Effector memory CD4-positive, alpha-beta T cell (primary cell): ENCODE data around the gene EPC2.

ENCODE experiments used
- DNase-seq, 3 donors: peaks; one replicate each; pipeline ENCODE4 v3.0.0-alpha.2; 2020
- H3K27ac ChIP-seq: 2 replicates; pipeline ENCODE4 v1.7.0; 2013; ENCODE audit warnings: mild to moderate bottlenecking, low read length, moderate library complexity; ENCODE audit not compliant: insufficient read depth, poor library complexity, severe bottlenecking
- H3K27me3 ChIP-seq: replicated peaks from 2 replicates; pipeline ENCODE4 v1.7.0; 2013; ENCODE audit warnings: mild to moderate bottlenecking, low read length; ENCODE audit not compliant: insufficient read depth, control insufficient read depth, poor library complexity, severe bottlenecking
- H3K36me3 ChIP-seq: 2 replicates; pipeline ENCODE4 v1.7.0; 2013; ENCODE audit warnings: mild to moderate bottlenecking, low read length, moderate library complexity; ENCODE audit not compliant: control insufficient read depth, insufficient read depth
- H3K4me1 ChIP-seq: 2 replicates; pipeline ENCODE4 v1.7.0; 2013; ENCODE audit warnings: low read length, mild to moderate bottlenecking; ENCODE audit not compliant: control insufficient read depth, insufficient read depth, poor library complexity, severe bottlenecking
- H3K4me3 ChIP-seq: 2 replicates; pipeline ENCODE4 v1.7.0; 2013; ENCODE audit warnings: low read length, low read depth, mild to moderate bottlenecking; ENCODE audit not compliant: insufficient read depth, poor library complexity, severe bottlenecking
- H3K9me3 ChIP-seq: 2 replicates; pipeline ENCODE4 v1.7.0; 2013; ENCODE audit warnings: mild to moderate bottlenecking, low read length, moderate library complexity; ENCODE audit not compliant: control insufficient read depth

The EPC2 gene

DNA sequence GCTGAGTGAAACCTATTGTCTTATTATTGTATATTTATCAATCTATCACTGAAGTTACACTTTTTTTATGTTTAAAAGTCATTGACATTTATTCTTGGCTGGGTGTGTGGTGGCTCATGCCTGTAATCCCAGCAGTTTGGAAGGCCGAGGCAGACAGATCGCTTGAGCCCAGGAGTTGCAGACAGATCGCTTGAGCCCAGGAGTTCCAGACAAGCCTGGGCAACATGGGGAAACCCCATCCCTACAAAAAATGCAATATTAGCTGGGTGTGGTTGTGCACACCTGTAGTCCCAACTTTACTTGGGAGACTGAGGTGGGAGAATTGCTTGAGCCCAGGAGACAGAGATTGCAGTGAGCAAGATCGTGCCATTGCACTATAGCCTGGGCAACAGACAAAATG lies 97.8 kb downstream of the EPC2 start:
- Histone ChIP-seq H3K27me3 (no peaks in the 10 kb centered on the region), H3K4me1 (peaks cover 11% of the 10 kb centered on the region), H3K9me3 (no peaks in the 10 kb centered on the region), H3K36me3 (no peaks in the 10 kb centered on the region), H3K27ac (no peak overlapping the region), H3K4me3 (no peak overlapping the region)
- no peak for DNase-seq

DNA sequence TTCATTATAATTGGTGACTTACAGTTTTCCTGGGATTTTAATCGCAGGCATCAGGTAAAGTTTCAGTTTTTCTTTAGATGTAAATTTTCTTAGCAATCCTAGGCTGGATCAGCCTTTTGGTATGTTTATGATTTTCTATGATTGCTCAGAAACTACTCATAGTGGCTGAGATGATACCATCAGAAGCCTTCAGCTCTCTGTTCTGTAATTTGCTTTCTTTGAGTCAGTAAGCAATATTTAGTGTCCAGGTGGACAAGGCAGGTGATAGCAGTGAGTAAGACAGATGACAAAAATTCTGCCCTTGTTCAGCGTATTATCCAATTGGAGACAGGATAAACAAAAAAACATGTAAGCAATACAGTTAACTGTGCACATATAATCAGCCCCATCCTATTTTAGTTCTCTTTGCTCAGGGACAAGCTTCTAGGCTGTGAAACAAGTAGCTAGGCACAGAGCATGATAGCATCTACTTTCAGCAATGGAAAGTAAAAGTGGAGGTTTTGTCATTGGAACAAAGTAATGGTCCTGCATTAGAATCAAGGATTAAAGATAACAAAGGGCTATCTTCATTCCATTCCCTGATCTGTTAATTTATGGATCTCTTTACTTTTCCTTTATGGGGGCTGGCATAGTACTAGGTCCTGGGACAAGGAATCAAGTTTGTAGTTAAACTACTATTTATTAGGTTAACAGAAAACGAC lies 100.8 kb downstream of the EPC2 start:
- no peak for DNase-seq
- no peak overlapping the region for H3K27ac ChIP-seq
- peaks cover 3% of the 10 kb centered on the region for H3K36me3 ChIP-seq
- peaks cover 3% of the 10 kb centered on the region for H3K4me1 ChIP-seq
- no peaks in the 10 kb centered on the region for H3K9me3 ChIP-seq
- no peak overlapping the region for H3K4me3 ChIP-seq
- no peaks in the 10 kb centered on the region for H3K27me3 ChIP-seq

DNA sequence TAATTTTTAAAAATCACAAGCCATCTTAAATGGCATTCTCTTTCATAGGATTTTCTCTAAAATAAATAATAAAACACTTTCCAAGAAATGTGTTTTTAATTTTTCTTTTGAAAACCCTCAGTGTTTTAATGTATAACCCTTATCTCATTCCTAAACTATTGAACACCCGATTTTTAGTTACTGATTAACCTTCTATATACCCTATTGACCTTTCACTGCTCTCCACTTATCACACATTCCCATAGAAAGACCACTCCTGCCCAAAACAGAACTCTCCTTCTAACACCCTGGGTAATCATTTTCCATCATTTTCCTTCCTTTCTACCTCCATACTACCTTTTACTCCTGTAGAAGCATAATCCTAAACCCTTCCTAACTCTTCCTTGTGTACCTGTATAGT lies 102.4 kb downstream of the EPC2 start:
- Histone ChIP-seq H3K27ac (no peak overlapping the region), H3K9me3 (no peaks in the 10 kb centered on the region), H3K4me3 (no peak overlapping the region), H3K4me1 (peaks cover 3% of the 10 kb centered on the region), H3K36me3 (peaks cover 3% of the 10 kb centered on the region), H3K27me3 (no peaks in the 10 kb centered on the region)
- no peak for DNase-seq

DNA sequence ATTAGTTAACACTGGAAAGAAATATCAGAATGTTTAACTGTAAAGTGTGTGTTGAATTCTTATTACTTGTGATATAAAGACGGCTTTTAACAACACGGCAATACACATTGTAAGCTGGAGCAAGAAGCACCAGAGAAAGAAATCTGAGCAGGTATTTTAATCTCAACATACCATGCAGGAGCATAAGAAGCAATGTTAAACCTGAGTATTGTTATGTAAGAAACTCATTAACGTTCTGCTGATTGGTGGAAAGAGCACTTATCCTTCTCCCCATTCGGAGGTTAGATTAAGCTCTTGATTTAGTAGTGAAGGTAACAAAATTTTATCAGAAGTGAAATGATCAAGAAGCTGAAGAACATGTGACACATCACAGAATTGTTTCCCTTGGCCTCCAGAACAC lies 107.4 kb downstream of the EPC2 start:
- H3K4me3 ChIP-seq: no peak overlapping the region
- peaks cover 3% of the 10 kb centered on the region for H3K36me3 ChIP-seq
- H3K4me1 ChIP-seq: no peaks in the 10 kb centered on the region
- H3K9me3 ChIP-seq: no peaks in the 10 kb centered on the region
- H3K27me3 ChIP-seq: no peaks in the 10 kb centered on the region
- no peak overlapping the region for H3K27ac ChIP-seq
- DNase-seq: no peak

DNA sequence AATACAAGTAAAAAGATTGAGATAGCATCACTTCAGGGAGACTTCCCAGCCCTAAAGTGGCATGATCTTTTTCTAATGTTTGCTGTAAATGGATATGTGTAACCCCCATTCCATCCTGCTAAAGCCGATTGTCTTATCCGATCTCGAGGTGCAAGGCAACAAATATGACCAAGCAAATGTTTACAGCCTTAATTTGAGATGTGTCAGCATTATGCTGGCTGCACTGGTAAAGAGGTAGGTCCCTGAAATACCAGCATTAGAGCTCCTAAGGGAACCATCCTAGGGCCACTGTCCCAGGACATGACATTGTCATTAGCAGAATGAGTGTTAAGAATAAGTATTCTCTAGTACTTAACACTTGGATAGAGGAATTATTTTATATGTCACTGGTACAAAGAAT lies 108.4 kb downstream of the EPC2 start:
- Histone ChIP-seq H3K4me3 (no peak overlapping the region), H3K27ac (no peak overlapping the region), H3K27me3 (no peaks in the 10 kb centered on the region), H3K4me1 (no peaks in the 10 kb centered on the region), H3K36me3 (no peaks in the 10 kb centered on the region), H3K9me3 (no peaks in the 10 kb centered on the region)
- DNase-seq: no peak

DNA sequence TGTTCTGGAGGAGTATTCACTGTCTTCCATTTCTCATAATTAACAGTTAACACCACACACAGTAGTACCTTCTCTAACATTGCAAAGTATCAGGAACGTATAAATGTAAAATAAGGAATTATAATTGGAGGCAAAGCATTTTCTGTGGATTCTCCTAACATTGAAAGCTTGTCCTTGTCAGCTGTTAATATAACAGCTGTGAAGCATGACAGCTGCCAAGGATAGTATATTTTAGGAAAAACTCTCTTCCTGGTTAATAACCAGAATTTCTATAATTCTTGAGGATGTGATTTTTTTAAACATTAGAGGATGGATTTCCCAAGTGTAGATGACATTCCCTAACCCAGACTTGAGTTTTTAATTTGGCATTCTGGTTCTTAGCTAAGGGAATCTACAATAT lies 110.3 kb downstream of the EPC2 start:
- H3K27ac ChIP-seq: no peak overlapping the region
- no peak overlapping the region for H3K4me3 ChIP-seq
- no peak for DNase-seq
- H3K36me3 ChIP-seq: no peaks in the 10 kb centered on the region
- H3K9me3 ChIP-seq: no peaks in the 10 kb centered on the region
- no peaks in the 10 kb centered on the region for H3K27me3 ChIP-seq
- no peaks in the 10 kb centered on the region for H3K4me1 ChIP-seq

DNA sequence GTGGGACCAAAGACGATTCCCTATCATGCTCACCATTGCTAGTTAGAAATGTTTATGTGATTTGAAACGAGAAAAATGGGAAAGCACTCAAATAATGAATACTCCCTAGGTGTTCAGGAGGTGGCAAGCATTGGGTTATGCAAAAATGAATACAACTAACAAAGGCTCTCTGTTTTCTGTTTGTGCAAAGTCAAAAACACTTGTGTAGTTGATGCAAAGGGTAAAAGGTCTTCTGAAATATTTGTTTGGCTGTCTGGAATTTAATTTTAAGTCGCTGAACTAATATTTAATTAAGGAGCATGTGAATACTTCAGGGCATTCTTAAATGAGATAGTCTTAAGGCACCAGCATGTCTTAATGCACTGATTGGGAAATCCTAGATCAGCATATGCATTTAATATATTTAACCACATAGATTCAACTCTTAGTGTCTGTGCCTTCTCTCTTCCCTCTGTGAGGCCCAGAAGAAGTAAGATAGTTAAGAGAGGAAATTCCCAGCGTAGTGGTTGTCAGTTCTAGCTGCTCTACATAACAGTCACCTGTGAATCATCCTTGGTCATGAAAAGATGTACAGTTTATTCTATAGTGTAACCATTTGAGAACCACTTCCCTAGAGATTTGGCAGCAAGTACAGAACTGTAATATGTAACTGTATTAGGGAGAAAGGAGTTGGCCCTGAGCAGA lies 111.9 kb downstream of the EPC2 start:
- Histone ChIP-seq H3K27ac (no peak overlapping the region), H3K4me1 (no peaks in the 10 kb centered on the region), H3K4me3 (no peak overlapping the region), H3K9me3 (no peaks in the 10 kb centered on the region), H3K27me3 (no peaks in the 10 kb centered on the region), H3K36me3 (no peaks in the 10 kb centered on the region)
- no peak for DNase-seq

DNA sequence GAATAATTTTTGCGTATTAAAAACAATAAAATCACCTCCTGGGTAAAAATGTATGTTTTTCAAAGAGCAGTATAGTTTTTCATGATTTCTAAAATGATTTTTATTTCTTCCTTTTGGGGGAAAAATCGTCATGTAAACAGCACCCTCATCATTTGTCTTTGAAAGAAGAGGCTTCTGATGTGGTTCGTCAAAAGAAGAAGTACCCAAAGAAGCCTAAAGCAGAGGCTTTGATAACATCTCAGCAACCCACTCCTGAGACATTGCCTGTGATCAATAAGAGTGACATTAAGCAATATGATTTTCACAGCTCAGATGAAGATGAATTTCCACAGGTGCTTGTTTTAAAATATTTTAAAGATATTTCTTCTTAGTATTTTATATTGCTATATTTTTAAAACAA lies 120.3 kb downstream of the EPC2 start:
- H3K36me3 ChIP-seq: peaks cover 18% of the 10 kb centered on the region
- no peak for DNase-seq
- no peak overlapping the region for H3K4me3 ChIP-seq
- no peaks in the 10 kb centered on the region for H3K4me1 ChIP-seq
- H3K27me3 ChIP-seq: no peaks in the 10 kb centered on the region
- no peak overlapping the region for H3K27ac ChIP-seq
- H3K9me3 ChIP-seq: no peaks in the 10 kb centered on the region

DNA sequence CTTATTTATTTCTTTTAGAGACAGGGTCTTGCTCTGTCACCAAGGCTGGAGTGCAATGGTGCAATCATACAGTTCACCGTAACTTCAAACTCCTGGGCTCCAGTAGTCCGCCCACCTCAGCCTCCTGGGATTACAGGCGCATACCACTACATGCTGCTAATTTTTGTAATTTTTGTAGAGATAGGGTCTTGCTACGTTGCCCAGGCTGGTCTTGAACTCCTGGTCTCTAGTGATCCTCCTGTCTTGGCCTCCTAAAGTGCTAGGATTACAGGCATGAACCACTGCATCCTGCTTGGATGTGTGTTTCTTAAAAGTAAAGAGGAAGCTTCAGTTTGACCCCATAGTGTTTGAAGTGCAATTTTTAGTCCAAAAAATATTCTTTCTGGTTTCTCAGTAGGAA lies 125.5 kb downstream of the EPC2 start:
- DNase-seq: no peak
- Histone ChIP-seq H3K9me3 (no peaks in the 10 kb centered on the region), H3K27ac (no peak overlapping the region), H3K36me3 (peaks cover 27% of the 10 kb centered on the region), H3K4me3 (no peak overlapping the region), H3K27me3 (no peaks in the 10 kb centered on the region), H3K4me1 (no peaks in the 10 kb centered on the region)

DNA sequence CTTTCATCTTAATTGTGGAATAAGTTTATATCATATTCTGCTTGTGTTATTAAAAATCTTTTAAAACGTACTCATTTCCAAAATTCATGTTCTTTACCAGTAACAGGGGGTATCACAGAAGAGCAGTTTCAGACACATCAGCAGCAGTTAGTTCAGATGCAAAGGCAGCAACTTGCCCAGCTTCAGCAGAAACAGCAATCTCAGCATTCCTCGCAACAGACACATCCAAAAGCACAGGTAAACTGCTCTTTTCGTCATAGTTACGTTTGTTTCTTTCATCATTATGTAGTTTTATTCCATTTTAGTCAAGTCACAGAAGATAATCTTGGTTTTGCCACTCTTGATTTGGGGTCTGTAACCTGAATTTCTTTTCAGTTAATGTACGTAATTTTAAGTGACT lies 137.0 kb downstream of the EPC2 start:
- Histone ChIP-seq H3K9me3 (no peaks in the 10 kb centered on the region), H3K36me3 (peaks cover 31% of the 10 kb centered on the region), H3K4me1 (no peaks in the 10 kb centered on the region), H3K4me3 (no peak overlapping the region), H3K27ac (no peak overlapping the region), H3K27me3 (no peaks in the 10 kb centered on the region)
- DNase-seq: no peak
